GM21723 (cell line): ENCODE data around the gene ARHGEF28.

Experiments
- ATAC-seq: cut with Tn5 transposase; IDR thresholded peaks from one replicate; pipeline ENCODE4 v1.9.1; 2021; ENCODE audit warnings: mild to moderate bottlenecking, moderate library complexity; ENCODE audit not compliant: unreplicated experiment

The ARHGEF28 gene

GRCh38 chr5:73922224-73922623 is 296.2 kb downstream of the ARHGEF28 start:
- no peak for ATAC-seq

- no peak for ATAC-seq
These were observed 297.0 kb downstream of the ARHGEF28 start for GRCh38 chr5:73922875-73923557.

GRCh38 chr5:73928476-73929070 is 302.6 kb downstream of the ARHGEF28 start:
- no peak for ATAC-seq

- ATAC-seq, result no peak
These were observed 309.7 kb downstream of the ARHGEF28 start for GRCh38 chr5:73935719-73936118.

GRCh38 chr5:73938280-73938937 is 312.4 kb downstream of the ARHGEF28 start:
- no peak for ATAC-seq

- no peak for ATAC-seq
These were observed 312.9 kb downstream of the ARHGEF28 start for GRCh38 chr5:73938938-73939320.

GRCh38 chr5:73939557-73939956 is 313.6 kb downstream of the ARHGEF28 start:
- ATAC-seq, result no peak

- ATAC-seq, result no peak
These were observed 314.0 kb downstream of the ARHGEF28 start for GRCh38 chr5:73940026-73940425.

GRCh38 chr5:73940801-73941200 is 314.8 kb downstream of the ARHGEF28 start:
- ATAC-seq, result no peak

GRCh38 chr5:73942783-73943182 is 316.8 kb downstream of the ARHGEF28 start:
- ATAC-seq, result no peak

- ATAC-seq, result no peak
These were observed 317.4 kb downstream of the ARHGEF28 start for GRCh38 chr5:73943397-73943796.

GRCh38 chr5:73944581-73944980 is 318.6 kb downstream of the ARHGEF28 start:
- ATAC-seq, result no peak

- no peak for ATAC-seq
These were observed 319.5 kb downstream of the ARHGEF28 start for GRCh38 chr5:73945505-73945904.

- ATAC-seq, result no peak
These were observed 320.3 kb downstream of the ARHGEF28 start for GRCh38 chr5:73946278-73946677.

GRCh38 chr5:73946919-73947602 is 321.1 kb downstream of the ARHGEF28 start:
- no peak for ATAC-seq

- ATAC-seq, result no peak
These were observed 322.1 kb downstream of the ARHGEF28 start for GRCh38 chr5:73947906-73948640.

- ATAC-seq, result no peak
These were observed 322.7 kb downstream of the ARHGEF28 start for GRCh38 chr5:73948720-73949119.

- ATAC-seq, result no peak
These were observed 324.5 kb downstream of the ARHGEF28 start for GRCh38 chr5:73950441-73950873.

GRCh38 chr5:73950912-73951430 is 325.0 kb downstream of the ARHGEF28 start:
- no peak for ATAC-seq

- no peak for ATAC-seq
These were observed 326.9 kb downstream of the ARHGEF28 start for GRCh38 chr5:73952872-73953271.

- ATAC-seq, result no peak
These were observed 328.4 kb downstream of the ARHGEF28 start for GRCh38 chr5:73954381-73954780.
